CD14-positive monocyte (primary cell): ENCODE measurements around the gene AAGAB. TPM values are rescaled to one million over a fixed set of nuclear protein-coding genes. Genes with fewer than 3 reads are reported as not detected.

Experiments
- DNase-seq, 3 donors: peaks; one replicate each; pipeline ENCODE4 v3.0.0-alpha.2; 2011 to 2022
- H2AFZ ChIP-seq: 2 replicates; pipeline ENCODE4 v1.6.0; 2012; ENCODE audit warnings: mild to moderate bottlenecking, low read depth, low read length, inconsistent platforms; ENCODE audit not compliant: insufficient read depth, poor library complexity, severe bottlenecking
- H3K27ac ChIP-seq, 2 donors: 1 replicate in 1 of 2; 2 replicates in 1 of 2; pipeline ENCODE4 v1.5.1; 2012 to 2013; ENCODE audit warnings: low read length in 2 of 2, control low read depth in 1 of 2, inconsistent platforms in 1 of 2, low read depth in 1 of 2, mild to moderate bottlenecking in 1 of 2
- H3K27me3 ChIP-seq, 2 donors: one replicate each; pipeline versions ENCODE4 v1.6.0 to v1.6.1; 2011 to 2013; ENCODE audit warnings: low read length in 2 of 2; ENCODE audit not compliant: control insufficient read depth in 2 of 2, insufficient read depth in 2 of 2
- H3K36me3 ChIP-seq, 2 donors: replicated peaks in 1 of 2; 1 replicate in 1 of 2; 2 replicates in 1 of 2; pipeline versions ENCODE4 v1.5.1 to v1.6.1; 2012 to 2013; ENCODE audit warnings: low read length in 2 of 2, control low read depth in 1 of 2, inconsistent platforms in 1 of 2, mild to moderate bottlenecking in 1 of 2; ENCODE audit not compliant: insufficient read depth in 2 of 2, control insufficient read depth in 1 of 2
- H3K4me1 ChIP-seq, 2 donors: 1 replicate in 1 of 2; 2 replicates in 1 of 2; pipeline versions ENCODE4 v1.5.1 to v1.6.1; 2012 to 2013; ENCODE audit warnings: low read length in 2 of 2, control low read depth in 1 of 2, inconsistent platforms in 1 of 2, mild to moderate bottlenecking in 1 of 2, moderate library complexity in 1 of 2; ENCODE audit not compliant: insufficient read depth in 2 of 2, control insufficient read depth in 1 of 2
- H3K4me2 ChIP-seq: replicated peaks from 2 replicates; pipeline ENCODE3; 2012; ENCODE audit warnings: low read length, moderate library complexity, mild to moderate bottlenecking; ENCODE audit not compliant: poor library complexity, severe bottlenecking; ENCODE audit errors: extremely low read depth
- H3K4me3 ChIP-seq, 3 experiments: fragments of 200-600 bp in 1 of 3; sonication (generic) in 1 of 3; replicated peaks in 1 of 3; 1 replicate in 2 of 3; 2 replicates in 1 of 3; pipeline ENCODE4 v1.5.1; 2011 to 2013; ENCODE audit warnings: low read length in 3 of 3, mild to moderate bottlenecking in 3 of 3, control low read depth in 2 of 3, low read depth in 2 of 3, inconsistent platforms in 1 of 3, moderate library complexity in 1 of 3
- H3K79me2 ChIP-seq: 2 replicates; pipeline ENCODE4 v1.6.0; 2012; ENCODE audit warnings: mild to moderate bottlenecking, control low read depth, inconsistent platforms, low read length, moderate library complexity; ENCODE audit not compliant: insufficient read depth
- H3K9ac ChIP-seq: 2 replicates; pipeline ENCODE4 v1.6.0; 2017; ENCODE audit warnings: low read length, mild to moderate bottlenecking; ENCODE audit not compliant: insufficient read depth, poor library complexity, severe bottlenecking
- H3K9me3 ChIP-seq, 2 donors: replicated peaks in 1 of 2; 1 replicate in 1 of 2; 2 replicates in 1 of 2; pipeline versions ENCODE4 v1.5.1 to v1.6.1; 2012 to 2013; ENCODE audit warnings: low read length in 2 of 2, control low read depth in 1 of 2; ENCODE audit not compliant: control insufficient read depth in 1 of 2, insufficient read depth in 1 of 2
- H4K20me1 ChIP-seq: 2 replicates; pipeline ENCODE4 v1.6.0; 2012; ENCODE audit warnings: mild to moderate bottlenecking, low read length, control low read depth, moderate library complexity; ENCODE audit not compliant: insufficient read depth
- H3K27ac Mint-ChIP-seq, 7 donors: one replicate each; pipeline ENCODE4 v1.8.0; 2020; ENCODE audit warnings: mild to moderate bottlenecking in 7 of 7, mixed read lengths in 7 of 7, moderate library complexity in 6 of 7, inconsistent platforms in 2 of 7
- H3K27me3 Mint-ChIP-seq, 3 donors: one replicate each; pipeline ENCODE4 v1.8.0; 2021 to 2022; ENCODE audit warnings: low read depth in 3 of 3, mild to moderate bottlenecking in 3 of 3, mixed read lengths in 3 of 3, moderate library complexity in 3 of 3, inconsistent platforms in 1 of 3
- H3K36me3 Mint-ChIP-seq, 2 donors: one replicate each; pipeline ENCODE4 v1.8.0; 2020; ENCODE audit warnings: mixed read lengths in 2 of 2, inconsistent platforms in 1 of 2, mild to moderate bottlenecking in 1 of 2
- H3K4me1 Mint-ChIP-seq: one replicate; pipeline ENCODE4 v1.8.0; 2020; ENCODE audit warnings: mild to moderate bottlenecking, mixed read lengths
- H3K4me3 Mint-ChIP-seq, 2 donors: one replicate each; pipeline ENCODE4 v1.8.0; 2020; ENCODE audit warnings: mild to moderate bottlenecking in 2 of 2, mixed read lengths in 2 of 2, moderate library complexity in 1 of 2
- H3K9me3 Mint-ChIP-seq, 7 donors: one replicate each; pipeline ENCODE4 v1.8.0; 2020 to 2022; ENCODE audit warnings: mixed read lengths in 7 of 7, mild to moderate bottlenecking in 6 of 7, moderate library complexity in 6 of 7, inconsistent platforms in 2 of 7
- WGBS: methylation state at CpG from one replicate; pipeline ENCODE4 v1.1.5; 2013; ENCODE audit warnings: missing lambda C conversion rate; ENCODE audit not compliant: insufficient coverage; 5-methylcytosine and 5-hydroxymethylcytosine counted together
- intact Hi-C, 2 donors: fragments of 100-400 bp; cut with micrococcal nuclease; formaldehyde crosslinking; loops; one replicate each; pipeline versions ENCODE4 v1.15.0 to v1.15.1; 2023
- polyA plus RNA-seq, 3 donors: library from polyadenylated mRNA; depleted of rRNA in 1 of 3; unstranded in 2 of 3; stranded (reverse) in 1 of 3; fragments of 300-500 nt in 2 of 3; fragments of >200 nt in 1 of 3; fragmentation: Illumina TruSeq in 2 of 3; gene quantifications; 1 replicate in 2 of 3; 2 replicates in 1 of 3; pipeline ENCODE4 v1.2.3, GENCODE V29; 2012 to 2021
- TF ChIP-seq, protein P1 (sequence below): fragments of 200-600 bp; IDR thresholded peaks from one replicate; pipeline ENCODE4 v1.8.0; 2022; ENCODE audit warnings: antibody characterized with exemption, mild to moderate bottlenecking

The AAGAB gene
- polyA plus RNA-seq, 3 donors: 11.2 to 40.4 (median 30.1) TPM

DNA sequence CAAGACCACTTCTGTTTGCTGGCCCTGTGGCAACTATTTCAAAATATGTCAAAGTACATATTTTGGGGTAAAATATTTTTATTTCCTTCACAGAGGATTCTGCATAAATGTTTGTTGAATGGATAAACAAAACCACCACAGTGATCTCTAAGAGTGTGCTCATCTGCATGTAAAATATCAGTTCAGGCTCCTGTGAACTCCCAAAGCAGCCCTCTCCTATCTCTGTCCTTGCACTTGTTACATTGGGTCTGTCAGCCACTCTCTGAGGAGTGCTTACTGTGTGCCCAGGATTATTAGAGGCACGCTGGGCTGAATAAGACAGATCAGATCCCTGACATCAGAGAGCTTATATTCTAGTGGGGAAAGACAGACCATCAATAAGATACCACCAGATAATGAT, 27.3 kb upstream of the AAGAB start:
- H3K27ac Mint-ChIP-seq: no peak overlapping the region
- intact Hi-C loops: no loop called here
- H3K4me3 ChIP-seq: no peak overlapping the region
- WGBS: no CpG with 5 or more reads among the region's 1 CpG
- no peak overlapping the region for H3K9ac ChIP-seq
- TF ChIP-seq, protein P1, sequence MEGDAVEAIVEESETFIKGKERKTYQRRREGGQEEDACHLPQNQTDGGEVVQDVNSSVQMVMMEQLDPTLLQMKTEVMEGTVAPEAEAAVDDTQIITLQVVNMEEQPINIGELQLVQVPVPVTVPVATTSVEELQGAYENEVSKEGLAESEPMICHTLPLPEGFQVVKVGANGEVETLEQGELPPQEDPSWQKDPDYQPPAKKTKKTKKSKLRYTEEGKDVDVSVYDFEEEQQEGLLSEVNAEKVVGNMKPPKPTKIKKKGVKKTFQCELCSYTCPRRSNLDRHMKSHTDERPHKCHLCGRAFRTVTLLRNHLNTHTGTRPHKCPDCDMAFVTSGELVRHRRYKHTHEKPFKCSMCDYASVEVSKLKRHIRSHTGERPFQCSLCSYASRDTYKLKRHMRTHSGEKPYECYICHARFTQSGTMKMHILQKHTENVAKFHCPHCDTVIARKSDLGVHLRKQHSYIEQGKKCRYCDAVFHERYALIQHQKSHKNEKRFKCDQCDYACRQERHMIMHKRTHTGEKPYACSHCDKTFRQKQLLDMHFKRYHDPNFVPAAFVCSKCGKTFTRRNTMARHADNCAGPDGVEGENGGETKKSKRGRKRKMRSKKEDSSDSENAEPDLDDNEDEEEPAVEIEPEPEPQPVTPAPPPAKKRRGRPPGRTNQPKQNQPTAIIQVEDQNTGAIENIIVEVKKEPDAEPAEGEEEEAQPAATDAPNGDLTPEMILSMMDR: no peak
- peaks cover 0 to 8% (median 1%) of the 10 kb centered on the region in 7 donors for H3K9me3 Mint-ChIP-seq
- no peak overlapping the region for H3K4me2 ChIP-seq
- no peaks in the 10 kb centered on the region for H3K4me1 ChIP-seq
- H3K27me3 Mint-ChIP-seq: peaks cover 0 to 2% (median 1%) of the 10 kb centered on the region in 3 donors
- H3K9me3 ChIP-seq: no peaks in the 10 kb centered on the region
- H3K79me2 ChIP-seq: no peaks in the 10 kb centered on the region
- no peak overlapping the region for H3K27ac ChIP-seq
- H2AFZ ChIP-seq: no peak overlapping the region
- H4K20me1 ChIP-seq: no peaks in the 10 kb centered on the region
- H3K4me1 Mint-ChIP-seq: no peaks in the 10 kb centered on the region
- no peaks in the 10 kb centered on the region for H3K36me3 Mint-ChIP-seq
- DNase-seq: no peak
- no peaks in the 10 kb centered on the region for H3K36me3 ChIP-seq
- H3K4me3 Mint-ChIP-seq: no peak overlapping the region
- no peaks in the 10 kb centered on the region for H3K27me3 ChIP-seq

DNA sequence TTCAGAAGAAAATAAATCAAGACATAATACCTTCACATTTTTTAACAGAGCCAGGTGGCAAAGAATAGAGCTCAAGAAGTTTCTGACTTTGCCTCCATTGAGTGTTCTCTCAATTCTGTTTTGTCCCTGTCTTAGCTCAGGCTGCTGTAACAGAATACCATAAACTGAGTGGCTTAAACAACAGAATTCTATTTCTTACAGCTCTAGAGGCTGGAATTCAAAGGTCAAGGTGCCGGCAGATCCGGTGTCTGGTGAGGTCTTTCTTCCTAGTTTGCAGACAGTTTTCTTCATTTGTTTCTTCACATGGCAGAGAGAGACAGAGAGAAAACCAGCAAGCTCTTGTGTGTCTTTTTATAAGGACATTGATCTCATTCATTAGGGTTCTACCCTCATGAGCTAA, 25.8 kb upstream of the AAGAB start:
- H2AFZ ChIP-seq: no peak overlapping the region

More for the DNA sequence above, 25.8 kb upstream of the AAGAB start:
- no peaks in the 10 kb centered on the region for H3K4me1 Mint-ChIP-seq
- H3K27me3 ChIP-seq: no peaks in the 10 kb centered on the region
- no peak overlapping the region for H3K4me3 Mint-ChIP-seq
- H3K9ac ChIP-seq: no peak overlapping the region
- H4K20me1 ChIP-seq: no peaks in the 10 kb centered on the region
- no peaks in the 10 kb centered on the region for H3K36me3 Mint-ChIP-seq
- H3K27ac Mint-ChIP-seq: no peak overlapping the region
- peaks cover 0 to 1% (median 0%) of the 10 kb centered on the region in 7 donors for H3K9me3 Mint-ChIP-seq
- no peak overlapping the region for H3K27ac ChIP-seq
- no peaks in the 10 kb centered on the region for H3K36me3 ChIP-seq
- no peaks in the 10 kb centered on the region for H3K9me3 ChIP-seq
- intact Hi-C loops: no loop called here
- H3K4me3 ChIP-seq: no peak overlapping the region
- no CpG with 5 or more reads among the region's 2 CpGs for WGBS
- TF ChIP-seq, protein P1: no peak
- peaks cover 0 to 1% (median 1%) of the 10 kb centered on the region in 3 donors for H3K27me3 Mint-ChIP-seq
- no peaks in the 10 kb centered on the region for H3K79me2 ChIP-seq
- no peak overlapping the region for H3K4me2 ChIP-seq
- H3K4me1 ChIP-seq: no peaks in the 10 kb centered on the region
- no peak for DNase-seq
